ENCODE measurements around the gene TMEM181.

DNA sequence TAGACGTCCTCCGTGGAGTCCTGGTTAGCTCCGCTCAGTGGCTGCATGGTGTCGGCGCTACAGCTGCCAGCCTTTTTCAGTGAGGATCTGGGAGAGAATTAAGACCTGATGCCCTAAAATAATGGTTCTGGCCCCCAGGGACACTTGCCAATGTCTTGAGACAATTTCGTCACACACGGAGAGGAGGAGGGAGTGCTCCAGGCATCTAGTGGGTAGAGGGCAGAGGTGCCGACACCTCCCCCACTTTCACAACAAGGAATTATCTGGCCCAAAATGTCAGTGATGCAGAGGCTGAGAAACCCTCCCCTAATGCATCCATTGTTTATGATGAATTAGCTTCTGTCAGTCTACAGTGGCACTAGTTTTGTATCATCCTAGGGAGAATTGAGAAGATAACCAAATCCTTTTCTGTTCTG lies 24.4 kb downstream of the TMEM181 start:
- TF ChIP-seq ZNF274 (IDR thresholded peaks at IDR 0.05; ENCODE audit: low read depth, low read length) (no peak), YY1 (IDR thresholded peaks at IDR 0.05; ENCODE audit: insufficient read depth, insufficient read length) (no peak)

Measured in NT2/D1 (cell line).